Transverse colon (tissue), 4 donors: ENCODE data around the gene SDK2. TPM values are rescaled to one million over a fixed set of nuclear protein-coding genes. Genes with fewer than 3 reads are reported as not detected.
A peak's percentile ranks its signal among the peaks of the same experiment; 100 is the strongest.
"Not testable (repeated sequence)": the region's sequence is repeated elsewhere in the genome, so short reads cannot be mapped to it uniquely, and the experiment has no call there.

Experiments used
- DNase-seq: peaks from one replicate; pipeline ENCODE4 v3.0.0-alpha.2; 2019
- H3K27ac ChIP-seq, 4 donors: fragments of 200-600 bp; sonication (generic); 2 replicates each; pipeline ENCODE4 v1.5.1; 2016 to 2018; ENCODE audit warnings: inconsistent platforms in 4 of 4
- H3K27me3 ChIP-seq: fragments of 200-600 bp; sonication (generic); 2 replicates; pipeline ENCODE4 v1.5.1; 2017; ENCODE audit warnings: inconsistent platforms
- H3K36me3 ChIP-seq, 4 donors: fragments of 200-600 bp; sonication (generic); 2 replicates each; pipeline ENCODE4 v1.5.1; 2017 to 2019; ENCODE audit warnings: inconsistent platforms in 4 of 4
- H3K4me1 ChIP-seq, 4 donors: fragments of 200-600 bp; sonication (generic); 2 replicates each; pipeline ENCODE4 v1.5.1; 2017 to 2020; ENCODE audit warnings: inconsistent platforms in 4 of 4
- H3K4me3 ChIP-seq, 4 donors: fragments of 200-600 bp; sonication (generic); 1 replicate in 1 of 4; 2 replicates in 3 of 4; pipeline versions ENCODE4 v1.5.1 to v1.6.1; 2017 to 2019; ENCODE audit warnings: inconsistent platforms in 4 of 4
- H3K9me3 ChIP-seq, 2 donors: fragments of 200-600 bp; sonication (generic); 2 replicates each; pipeline ENCODE4 v1.5.1; 2017 to 2019; ENCODE audit warnings: inconsistent platforms in 2 of 2
- CTCF ChIP-seq, 5 experiments: fragments of 200-600 bp in 3 of 5; fragments of 450-650 bp in 2 of 5; sonication (generic) in 3 of 5; IDR thresholded peaks; 1 replicate in 2 of 5; 2 replicates in 3 of 5; pipeline ENCODE4 v1.5.1; 2016 to 2017; ENCODE audit warnings: antibody characterized with exemption in 5 of 5, inconsistent platforms in 3 of 5, mild to moderate bottlenecking in 2 of 5, moderate library complexity in 1 of 5
- EP300 ChIP-seq: sonication (generic); formaldehyde crosslinking; IDR thresholded peaks from one replicate; pipeline ENCODE4 v1.6.1; 2017; ENCODE audit warnings: antibody characterized with exemption, low read depth
- POLR2A ChIP-seq: fragments of 450-650 bp; IDR thresholded peaks from one replicate; pipeline ENCODE4 v1.6.1; 2016; ENCODE audit warnings: antibody characterized with exemption, mild to moderate bottlenecking, moderate library complexity
- POLR2AphosphoS5 ChIP-seq, 3 donors: sonication (generic); formaldehyde crosslinking; IDR thresholded peaks; one replicate each; pipeline ENCODE4 v1.6.1; 2016; ENCODE audit warnings: antibody characterized with exemption in 3 of 3
- WGBS, 2 donors: methylation state at CpG; one replicate each; pipeline ENCODE4 v1.1.5; 2018; ENCODE audit warnings: low coverage in 1 of 2; 5-methylcytosine and 5-hydroxymethylcytosine counted together
- in situ Hi-C, 4 donors: fragments of 200-750 bp; cut with MboI; loops; one replicate each; pipeline versions ENCODE4 v1.15.0 to v1.15.1; 2017; ENCODE audit warnings: low sequenced_read_pairs in 3 of 4, low pct_ligation_motif_present in 1 of 4, low pct_unique_long_range_greater_than_20kb in 1 of 4
- intact Hi-C: fragments of 100-400 bp; cut with DNase I; formaldehyde crosslinking; loops from one replicate; pipeline ENCODE4 v1.15.1; 2023; ENCODE audit warnings: low total_unique reads
- total RNA-seq, 4 donors: library from RNA; depleted of rRNA; stranded (reverse); fragments of >200 nt; gene quantifications; one replicate each; pipeline ENCODE4 v1.1.0, GENCODE V29; 2016

SDK2 gene
- total RNA-seq, 4 donors from 2014 or later: 2.6 to 9.8 (median 3.4) TPM

- Histone ChIP-seq H3K36me3 (no peaks in the 10 kb centered on the region), H3K4me1 (peaks cover 12 to 41% (median 38%) of the 10 kb centered on the region in 4 donors), H3K9me3 (no peaks in the 10 kb centered on the region), H3K4me3 (peak within 1 kb of the TSS; percentile 84 to 99 (median 96)), H3K27me3 (no peaks in the 10 kb centered on the region), H3K27ac (peak within 1 kb of the TSS; percentile 99 to 100 (median 100))
- DNase-seq: peak; percentile 97
- intact Hi-C loops (loop anchor here (1.0 kb wide), 1 partner anchor 31 kb away; no protein-coding TSS in a partner anchor), in situ Hi-C loops (no loop called here)
- TF ChIP-seq CTCF (IDR thresholded peaks at IDR 0.05): no peak
- peak; percentile 99 for TF ChIP-seq POLR2AphosphoS5 (IDR thresholded peaks at IDR 0.05)
- no peak for TF ChIP-seq EP300
- TF ChIP-seq POLR2A: peak; percentile 99
- 10% methylated on average over 29 of the region's 71 CpGs; no CpG with 5 or more reads in 1 of the 2 donors for WGBS, 2 donors
Observed at GRCh38 chr17:73311781-73312641, 332.2 kb downstream of the SDK2 start, which contains the start of gene CDC42EP4. CDC42EP4 (minus strand) TSS chr17:73312001; CDS start chr17:73286500, 25,501 bp downstream.

DNA sequence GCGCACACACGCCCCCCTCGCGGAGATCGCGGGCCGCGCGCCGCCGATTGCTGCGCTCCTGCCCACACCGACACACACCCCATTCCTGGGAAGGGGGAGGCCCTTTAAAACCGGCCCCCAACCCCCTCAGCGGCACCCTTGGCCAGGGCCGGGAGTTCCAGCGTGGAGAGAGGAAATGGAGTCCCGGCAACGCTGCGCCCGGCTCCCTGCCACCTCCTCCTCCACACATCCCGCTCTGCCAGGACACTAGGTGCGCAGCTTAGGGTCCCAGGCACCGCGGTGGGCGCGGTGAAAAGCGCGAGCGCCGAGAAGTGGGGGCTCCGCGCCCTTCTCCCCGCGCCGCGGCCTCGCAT lies 332.8 kb downstream of the SDK2 start:
- Histone ChIP-seq H3K36me3 (no peaks in the 10 kb centered on the region), H3K27me3 (no peaks in the 10 kb centered on the region), H3K9me3 (no peaks in the 10 kb centered on the region), H3K27ac (peak overlapping the region; percentile 99 to 100 (median 100)), H3K4me1 (peaks cover 18 to 47% (median 44%) of the 10 kb centered on the region in 4 donors), H3K4me3 (peak overlapping the region; percentile 84 to 99 (median 96))
- no peak for TF ChIP-seq POLR2AphosphoS5 (IDR thresholded peaks at IDR 0.05)
- 0% methylated on average over 22 of the region's 38 CpGs; no CpG with 5 or more reads in 1 of the 2 donors for WGBS, 2 donors
- no peak for DNase-seq
- intact Hi-C loops (loop anchor here (1.0 kb wide), 1 partner anchor 32 kb away; no protein-coding TSS in a partner anchor), in situ Hi-C loops (no loop called here)

GRCh38 chr17:73309727-73310596 lies 334.3 kb downstream of the SDK2 start:
- peak overlapping the region; percentile 84 to 99 (median 96) for H3K4me3 ChIP-seq
- TF ChIP-seq CTCF (IDR thresholded peaks at IDR 0.05) (no peak), POLR2AphosphoS5 (IDR thresholded peaks at IDR 0.05) (peak; percentile 63 to 84 (median 75)), EP300 (no peak), POLR2A (peak; percentile 76)
- 15 to 30% methylated on average over 2 to 21 of the region's 21 CpGs for WGBS, 2 donors
- H3K4me1 ChIP-seq: peaks cover 29 to 61% (median 58%) of the 10 kb centered on the region in 4 donors
- DNase-seq: peak; percentile 72
- H3K36me3 ChIP-seq: no peaks in the 10 kb centered on the region
- H3K27me3 ChIP-seq: no peaks in the 10 kb centered on the region
- peak overlapping the region; percentile 99 to 100 (median 100) for H3K27ac ChIP-seq
- intact Hi-C loops (no loop called here), in situ Hi-C loops (no loop called here)
- H3K9me3 ChIP-seq: no peaks in the 10 kb centered on the region

DNA sequence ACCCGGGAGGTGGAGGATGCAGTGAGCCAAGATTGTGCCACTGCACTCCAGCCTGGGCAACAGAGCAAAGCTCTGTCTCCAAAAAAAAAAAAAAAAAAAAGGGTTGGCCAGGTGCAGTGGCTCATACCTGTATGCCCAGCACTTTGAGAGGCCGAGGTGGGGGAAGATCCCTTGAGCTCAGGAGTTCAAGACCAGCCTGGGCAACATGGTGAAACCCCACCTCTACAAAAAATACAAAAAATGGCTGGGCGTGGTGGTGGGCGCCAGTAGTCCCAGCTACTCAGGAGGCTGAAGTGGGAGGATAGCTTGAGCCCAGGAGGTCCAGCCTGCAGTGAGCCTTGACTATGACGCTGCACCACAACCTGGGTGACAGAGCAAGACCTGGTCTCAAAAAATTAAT lies 335.3 kb downstream of the SDK2 start:
- peak overlapping the region in 3 of 4 donors; percentile 84 to 98 (median 93) for H3K4me3 ChIP-seq
- in situ Hi-C loops, intact Hi-C loops: not testable (repeated sequence)

More for the DNA sequence above, 335.3 kb downstream of the SDK2 start:
- DNase-seq, H3K36me3 ChIP-seq, H3K27me3 ChIP-seq, H3K9me3 ChIP-seq: not testable (repeated sequence)
- 42 to 54% methylated on average over 4 to 5 of the region's 5 CpGs for WGBS, 2 donors
- Histone ChIP-seq H3K4me1 (peaks cover 31 to 72% (median 68%) of the 10 kb centered on the region in 4 donors), H3K27ac (peak overlapping the region; percentile 99 to 100 (median 100))
